Endothelial cell of umbilical vein (primary cell): ENCODE results near the gene MIB2. TPM values are rescaled to one million over a fixed set of nuclear protein-coding genes. Genes with fewer than 3 reads are reported as not detected.
A peak's percentile ranks its signal among the peaks of the same experiment; 100 is the strongest.

Experiments used
- BruUV-seq: library from RNA; stranded (reverse); fragments of 400-500 nt; replicated peaks from 2 replicates; lab custom pipeline; 2021; lab: Mats Ljungman, UMichigan
- CTCF ChIA-PET: fragments of 300-600, 350-600 bp; sonication (Branson Sonifier 250); formaldehyde crosslinking; loops from one replicate; lab custom pipeline; 2021; ENCODE audit warnings: antibody characterized with exemption, inconsistent platforms; lab: Charles Lee
- POLR2A ChIA-PET: fragments of 300-600, 350-600 bp; sonication (Branson Sonifier 250); formaldehyde crosslinking; loops from one replicate; lab custom pipeline; 2021; ENCODE audit warnings: antibody characterized with exemption, inconsistent platforms; lab: Charles Lee
- DNase-seq: peaks from one replicate; pipeline ENCODE4 v3.0.0-alpha.2; 2011; ENCODE audit warnings: low read depth, low spot score
- FAIRE-seq: peaks from 2 replicates; lab custom pipeline; 2011; peaks lifted over from hg19 to GRCh38; lab: Jason Lieb, UNC
- H2AFZ ChIP-seq: 2 replicates; pipeline ENCODE4 v1.6.0; 2012; ENCODE audit warnings: low read depth, low read length, control low read depth, inconsistent platforms
- H3K27ac ChIP-seq: 2 replicates; pipeline ENCODE4 v1.5.1; 2011; ENCODE audit warnings: low read depth, mild to moderate bottlenecking, control low read depth, low read length, moderate library complexity; ENCODE audit not compliant: insufficient read depth
- H3K27me3 ChIP-seq, 2 experiments: 2 replicates each; pipeline versions ENCODE4 v1.6.0 to v1.6.1; 2011; ENCODE audit warnings: low read length in 2 of 2, mixed read lengths in 1 of 2; ENCODE audit not compliant: control insufficient read depth in 2 of 2, insufficient read depth in 2 of 2
- H3K36me3 ChIP-seq, 2 experiments: 2 replicates in 1 of 2; 3 replicates in 1 of 2; pipeline ENCODE4 v1.5.1; 2011; ENCODE audit warnings: low read length in 2 of 2, mild to moderate bottlenecking in 1 of 2, moderate library complexity in 1 of 2; ENCODE audit not compliant: control insufficient read depth in 2 of 2, insufficient read depth in 2 of 2; ENCODE audit errors: extremely low read depth in 1 of 2
- H3K4me1 ChIP-seq: 3 replicates; pipeline ENCODE4 v1.5.1; 2011; ENCODE audit warnings: mild to moderate bottlenecking, low read length; ENCODE audit not compliant: control insufficient read depth, insufficient read depth; ENCODE audit errors: extremely low read depth
- H3K4me2 ChIP-seq: 2 replicates; pipeline ENCODE4 v1.6.1; 2011; ENCODE audit warnings: low read length, control low read depth, mixed read lengths; ENCODE audit not compliant: insufficient read depth
- H3K4me3 ChIP-seq, 3 experiments: fragments of 200-600 bp in 1 of 3; sonication (generic), shearing (Covaris generic) in 1 of 3; replicated peaks in 1 of 3; 2 replicates each; pipeline ENCODE4 v1.5.1; 2011 to 2016; ENCODE audit warnings: control low read depth in 3 of 3, low read length in 3 of 3, mild to moderate bottlenecking in 2 of 3, inconsistent platforms in 1 of 3, low read depth in 1 of 3, moderate library complexity in 1 of 3; ENCODE audit not compliant: insufficient read depth in 1 of 3
- H3K79me2 ChIP-seq: 2 replicates; pipeline ENCODE4 v1.6.0; 2012; ENCODE audit warnings: low read length, inconsistent platforms; ENCODE audit not compliant: control insufficient read depth, insufficient read depth
- H3K9ac ChIP-seq: replicated peaks from 2 replicates; pipeline ENCODE3; 2011; ENCODE audit warnings: low read length, control low read depth; ENCODE audit not compliant: insufficient read depth; ENCODE audit errors: extremely low read depth
- H3K9me1 ChIP-seq: replicated peaks from 3 replicates; pipeline ENCODE4 v1.6.0; 2011; ENCODE audit warnings: mild to moderate bottlenecking, low read length; ENCODE audit not compliant: control insufficient read depth, insufficient read depth; ENCODE audit errors: extremely low read depth
- H3K9me3 ChIP-seq: replicated peaks from 2 replicates; pipeline ENCODE4 v1.5.1; 2012; ENCODE audit warnings: low read length, inconsistent platforms; ENCODE audit not compliant: control insufficient read depth, insufficient read depth
- H4K20me1 ChIP-seq: replicated peaks from 2 replicates; pipeline ENCODE3; 2011; ENCODE audit warnings: mild to moderate bottlenecking, low read length; ENCODE audit not compliant: control insufficient read depth, insufficient read depth; ENCODE audit errors: extremely low read depth
- EZH2 ChIP-seq: IDR thresholded peaks from 2 replicates; pipeline ENCODE4 v1.6.1; 2012; ENCODE audit warnings: borderline replicate concordance, low read depth, mild to moderate bottlenecking, moderate library complexity, low read length, inconsistent platforms; ENCODE audit not compliant: severe bottlenecking
- FOS ChIP-seq: IDR thresholded peaks from 2 replicates; pipeline ENCODE4 v1.6.1; 2011; ENCODE audit warnings: mild to moderate bottlenecking, low read length, moderate library complexity, borderline replicate concordance; ENCODE audit not compliant: insufficient read depth
- GATA2 ChIP-seq: IDR thresholded peaks from 2 replicates; pipeline ENCODE4 v1.7.0; 2011; ENCODE audit warnings: low read depth, mild to moderate bottlenecking, moderate library complexity, mixed read lengths, low read length; ENCODE audit not compliant: insufficient read length, insufficient read depth
- JUN ChIP-seq: IDR thresholded peaks from 2 replicates; pipeline ENCODE4 v1.6.1; 2011; ENCODE audit warnings: borderline replicate concordance, low read depth; ENCODE audit not compliant: insufficient read length, insufficient read depth
- MYC ChIP-seq: IDR thresholded peaks from one replicate; pipeline ENCODE4 v1.6.1; 2011; ENCODE audit warnings: mild to moderate bottlenecking, low read depth, low read length
- POLR2A ChIP-seq: IDR thresholded peaks from 2 replicates; pipeline ENCODE4 v1.6.1; 2012; ENCODE audit warnings: low read depth, mild to moderate bottlenecking, control low read depth, low read length
- POLR2AphosphoS5 ChIP-seq: IDR thresholded peaks from 2 replicates; pipeline ENCODE4 v1.6.1; 2012; ENCODE audit warnings: low read depth, mild to moderate bottlenecking, control low read depth, low read length, moderate library complexity; ENCODE audit not compliant: insufficient read depth
- dilution Hi-C: fragments of 300-500 bp; cut with MboI; formaldehyde crosslinking; loops from one replicate; pipeline ENCODE4 v1.15.0; 2019; ENCODE audit warnings: low sequenced_read_pairs; ENCODE audit not compliant: extremely low pct_ligation_motif_present
- intact Hi-C: fragments of 100-400 bp; cut with micrococcal nuclease; formaldehyde crosslinking; loops from one replicate; pipeline ENCODE4 v1.10.0; 2022
- polyA plus RNA-seq, 4 experiments: library from polyadenylated mRNA; depleted of rRNA in 3 of 4; stranded (reverse) in 3 of 4; unstranded in 1 of 4; fragments of >200 nt; gene quantifications; 2 replicates each; pipeline versions ENCODE4 v1.2.1 to v1.2.3, GENCODE V29; 2011 to 2012; ENCODE audit warnings: missing spikeins in 1 of 4
- total RNA-seq: library from RNA; stranded (reverse); gene quantifications from 2 replicates; pipeline ENCODE4 v1.2.3, GENCODE V29; 2021
- TF ChIP-seq, protein P1 (sequence below), 2 donors: IDR thresholded peaks; 1 replicate in 1 of 2; 2 replicates in 1 of 2; pipeline ENCODE4 v1.5.1; 2011; ENCODE audit warnings: low read length in 2 of 2, mild to moderate bottlenecking in 2 of 2, moderate library complexity in 2 of 2, control low read depth in 1 of 2, inconsistent platforms in 1 of 2, low read depth in 1 of 2; ENCODE audit not compliant: insufficient read depth in 1 of 2; ENCODE audit errors: extremely low read depth in 1 of 2
- TF ChIP-seq, protein P2 (sequence below): IDR thresholded peaks from 2 replicates; pipeline ENCODE4 v1.6.1; 2011; ENCODE audit not compliant: insufficient read depth, insufficient read length

The MIB2 gene
- total and polyA plus RNA-seq, 2 donors (not counting 3 experiments of a cell fraction or from before 2014, with no cell fraction given) = 25.9 to 45.0 TPM

DNA sequence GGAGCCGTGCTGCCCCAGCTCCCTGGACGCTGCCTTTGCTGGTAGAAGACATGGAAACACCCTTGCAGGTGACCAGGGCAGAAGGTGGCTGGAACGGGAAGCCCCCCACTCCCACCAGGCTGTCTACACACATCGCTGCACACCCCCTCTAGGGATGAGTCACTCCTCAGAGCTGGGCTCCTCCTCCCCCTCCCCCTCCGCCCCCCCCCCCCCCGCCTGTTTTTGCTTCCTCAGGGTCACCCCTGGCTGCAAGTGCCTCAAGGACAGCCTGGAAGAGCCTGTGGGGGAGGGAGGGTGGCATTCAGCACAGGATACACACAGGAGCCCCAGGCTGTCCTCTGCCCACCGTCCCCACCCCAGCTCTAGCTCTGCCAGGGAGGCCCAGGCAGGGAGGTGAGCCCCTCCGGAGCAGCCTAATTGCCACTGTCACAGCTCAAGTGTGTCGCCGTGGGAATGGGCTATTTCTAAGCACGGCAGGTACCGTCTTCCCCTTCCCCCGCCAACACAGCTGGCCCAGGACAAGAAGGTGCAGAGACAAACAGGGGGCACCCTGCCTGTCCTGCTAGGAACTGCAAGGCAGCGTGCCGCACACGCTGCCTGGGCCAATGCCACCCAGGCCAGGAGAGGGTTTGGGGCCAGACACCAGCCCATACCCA is 17.9 kb upstream of the MIB2 start:
- FAIRE-seq (no peak), DNase-seq (no peak)
- H3K4me1 ChIP-seq = no peaks in the 10 kb centered on the region
- no peaks in the 10 kb centered on the region for H4K20me1 ChIP-seq
- no TSS peak for BruUV-seq
- no peaks in the 10 kb centered on the region for H3K36me3 ChIP-seq
- no peaks in the 10 kb centered on the region for H3K9me3 ChIP-seq
- TF ChIP-seq, protein P1, sequence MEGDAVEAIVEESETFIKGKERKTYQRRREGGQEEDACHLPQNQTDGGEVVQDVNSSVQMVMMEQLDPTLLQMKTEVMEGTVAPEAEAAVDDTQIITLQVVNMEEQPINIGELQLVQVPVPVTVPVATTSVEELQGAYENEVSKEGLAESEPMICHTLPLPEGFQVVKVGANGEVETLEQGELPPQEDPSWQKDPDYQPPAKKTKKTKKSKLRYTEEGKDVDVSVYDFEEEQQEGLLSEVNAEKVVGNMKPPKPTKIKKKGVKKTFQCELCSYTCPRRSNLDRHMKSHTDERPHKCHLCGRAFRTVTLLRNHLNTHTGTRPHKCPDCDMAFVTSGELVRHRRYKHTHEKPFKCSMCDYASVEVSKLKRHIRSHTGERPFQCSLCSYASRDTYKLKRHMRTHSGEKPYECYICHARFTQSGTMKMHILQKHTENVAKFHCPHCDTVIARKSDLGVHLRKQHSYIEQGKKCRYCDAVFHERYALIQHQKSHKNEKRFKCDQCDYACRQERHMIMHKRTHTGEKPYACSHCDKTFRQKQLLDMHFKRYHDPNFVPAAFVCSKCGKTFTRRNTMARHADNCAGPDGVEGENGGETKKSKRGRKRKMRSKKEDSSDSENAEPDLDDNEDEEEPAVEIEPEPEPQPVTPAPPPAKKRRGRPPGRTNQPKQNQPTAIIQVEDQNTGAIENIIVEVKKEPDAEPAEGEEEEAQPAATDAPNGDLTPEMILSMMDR (IDR thresholded peaks at IDR 0.05; ENCODE audit: extremely low read depth in 1 of 2, insufficient read depth in 1 of 2, low read depth in 1 of 2, low read length in 2 of 2) = peak; percentile 12 to 33
- TF ChIP-seq, protein P2, sequence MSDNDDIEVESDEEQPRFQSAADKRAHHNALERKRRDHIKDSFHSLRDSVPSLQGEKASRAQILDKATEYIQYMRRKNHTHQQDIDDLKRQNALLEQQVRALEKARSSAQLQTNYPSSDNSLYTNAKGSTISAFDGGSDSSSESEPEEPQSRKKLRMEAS = no peak
- no peak overlapping the region for H3K27ac ChIP-seq
- CTCF ChIA-PET = interaction anchor here (1.5 to 1.8 kb wide), 2 partner anchors 11 to 20 kb away, joined by 5 to 6 read pairs; no protein-coding TSS in a partner anchor
- no peak overlapping the region for H3K4me2 ChIP-seq
- POLR2A ChIA-PET = no interaction called here
- intact Hi-C loops = no loop called here
- no peaks in the 10 kb centered on the region for H3K79me2 ChIP-seq
- peaks cover 18 to 31% of the 10 kb centered on the region in 2 experiments for H3K27me3 ChIP-seq
- no peak overlapping the region for H3K9ac ChIP-seq
- H3K9me1 ChIP-seq = no peaks in the 10 kb centered on the region
- H2AFZ ChIP-seq = no peak overlapping the region
- dilution Hi-C loops = no loop called here
- no peak overlapping the region for H3K4me3 ChIP-seq

DNA sequence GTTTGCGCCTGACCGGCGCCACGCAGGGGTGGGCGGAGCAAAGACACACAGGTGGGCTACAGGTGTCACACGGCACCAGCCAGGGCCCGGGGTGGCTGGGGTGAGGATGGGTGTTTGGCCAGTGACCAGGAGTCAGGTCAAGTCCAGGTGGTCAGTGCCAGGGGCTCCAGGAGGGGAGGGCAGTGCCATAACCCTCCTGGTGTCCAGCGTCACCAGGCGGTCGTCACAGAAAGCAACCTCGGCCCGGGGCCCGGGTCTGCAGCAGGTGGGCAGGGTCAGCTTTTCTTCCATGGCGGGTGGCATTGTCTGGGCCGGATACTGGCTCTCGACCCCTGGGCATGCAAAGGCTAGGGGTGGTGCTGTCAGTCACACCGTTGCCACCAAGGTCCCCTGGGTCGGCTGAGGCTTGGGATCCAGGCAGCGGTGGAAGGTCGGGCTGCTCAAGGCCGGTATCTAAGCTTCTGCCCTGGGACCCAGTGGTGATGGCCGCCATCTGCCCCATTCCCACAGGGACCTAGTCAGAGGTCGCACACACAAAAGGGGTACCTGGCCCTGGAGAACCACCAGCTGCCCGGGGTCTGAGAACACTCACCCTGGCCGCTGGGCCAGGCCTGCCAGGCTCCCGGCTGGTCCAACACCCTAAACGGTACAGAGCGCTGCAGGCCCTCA is 17.1 kb upstream of the MIB2 start:
- Histone ChIP-seq H3K27me3 (peaks cover 18 to 31% of the 10 kb centered on the region in 2 experiments), H3K4me2 (no peak overlapping the region), H3K9ac (no peak overlapping the region), H3K4me1 (no peaks in the 10 kb centered on the region), H3K9me3 (no peaks in the 10 kb centered on the region), H3K79me2 (no peaks in the 10 kb centered on the region), H2AFZ (no peak overlapping the region), H3K27ac (no peak overlapping the region), H3K9me1 (no peaks in the 10 kb centered on the region), H4K20me1 (no peaks in the 10 kb centered on the region), H3K36me3 (no peaks in the 10 kb centered on the region), H3K4me3 (no peak overlapping the region)
- FAIRE-seq (no peak), DNase-seq (no peak)
- ChIA-PET CTCF (interaction anchor here (1.5 to 1.8 kb wide), 2 partner anchors 11 to 21 kb away, joined by 5 to 6 read pairs; no protein-coding TSS in a partner anchor), POLR2A (no interaction called here)
- intact Hi-C loops = no loop called here
- BruUV-seq = no TSS peak
- TF ChIP-seq EZH2 (no peak), GATA2 (no peak), MYC (no peak), FOS (no peak), JUN (no peak), POLR2A (no peak), POLR2AphosphoS5 (no peak)
- TF ChIP-seq, protein P1 (IDR thresholded peaks at IDR 0.05; ENCODE audit: extremely low read depth in 1 of 2, insufficient read depth in 1 of 2, low read depth in 1 of 2, low read length in 2 of 2) = no peak
- TF ChIP-seq, protein P2 = no peak
- dilution Hi-C loops = no loop called here
